ENCODE results near the gene MOB4.
"Not testable (repeated sequence)": the region's sequence is repeated elsewhere in the genome, so short reads cannot be mapped to it uniquely, and the experiment has no call there.

Gene MOB4

GRCh38 chr2:197515739-197516392, at the start of gene MOB4:
MOB4 (plus strand) TSS chr2:197516066; CDS start chr2:197516087, 21 bp downstream.
- in situ Hi-C loops (cut with HindIII; ENCODE audit: low pct_unique_long_range_greater_than_20kb, low sequenced_read_pairs) = no loop called here
- no peak for TF ChIP-seq JUND (IDR thresholded peaks at IDR 0.05; ENCODE audit: low read depth)
- peak; percentile 62 to 93 for DNase-seq (ENCODE audit: low read depth in 1 of 2, low spot score in 1 of 2)

GRCh38 chr2:197472166-197472565, 43.7 kb upstream of the MOB4 start:
- no peak for TF ChIP-seq JUND (IDR thresholded peaks at IDR 0.05; ENCODE audit: low read depth)
- in situ Hi-C loops (cut with HindIII; ENCODE audit: low pct_unique_long_range_greater_than_20kb, low sequenced_read_pairs) = no loop called here
- no peak for DNase-seq (ENCODE audit: low read depth in 1 of 2, low spot score in 1 of 2)

DNA sequence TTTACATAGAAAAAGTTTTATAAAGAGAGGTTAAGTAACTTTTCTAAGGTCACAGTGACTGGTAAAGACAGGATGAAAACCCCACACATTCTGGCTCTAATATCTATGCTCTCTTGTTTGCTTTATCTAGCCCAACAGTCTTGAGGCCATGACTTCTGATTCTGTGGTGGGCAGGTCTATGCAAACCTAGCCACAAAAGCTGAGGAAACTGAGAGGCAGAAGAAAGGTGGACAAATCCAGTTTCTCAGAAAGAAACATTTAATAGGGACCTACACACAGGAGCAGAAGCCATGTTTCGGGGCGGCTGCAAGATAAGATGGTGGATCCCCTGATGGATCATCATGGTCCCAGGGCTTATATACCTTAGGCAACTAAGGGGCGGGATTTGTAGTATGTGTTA, 38.1 kb upstream of the MOB4 start:
- no peak for TF ChIP-seq JUND (IDR thresholded peaks at IDR 0.05; ENCODE audit: low read depth)
- in situ Hi-C loops (cut with HindIII; ENCODE audit: low pct_unique_long_range_greater_than_20kb, low sequenced_read_pairs) = no loop called here
- no peak for DNase-seq (ENCODE audit: low read depth in 1 of 2, low spot score in 1 of 2)

DNA sequence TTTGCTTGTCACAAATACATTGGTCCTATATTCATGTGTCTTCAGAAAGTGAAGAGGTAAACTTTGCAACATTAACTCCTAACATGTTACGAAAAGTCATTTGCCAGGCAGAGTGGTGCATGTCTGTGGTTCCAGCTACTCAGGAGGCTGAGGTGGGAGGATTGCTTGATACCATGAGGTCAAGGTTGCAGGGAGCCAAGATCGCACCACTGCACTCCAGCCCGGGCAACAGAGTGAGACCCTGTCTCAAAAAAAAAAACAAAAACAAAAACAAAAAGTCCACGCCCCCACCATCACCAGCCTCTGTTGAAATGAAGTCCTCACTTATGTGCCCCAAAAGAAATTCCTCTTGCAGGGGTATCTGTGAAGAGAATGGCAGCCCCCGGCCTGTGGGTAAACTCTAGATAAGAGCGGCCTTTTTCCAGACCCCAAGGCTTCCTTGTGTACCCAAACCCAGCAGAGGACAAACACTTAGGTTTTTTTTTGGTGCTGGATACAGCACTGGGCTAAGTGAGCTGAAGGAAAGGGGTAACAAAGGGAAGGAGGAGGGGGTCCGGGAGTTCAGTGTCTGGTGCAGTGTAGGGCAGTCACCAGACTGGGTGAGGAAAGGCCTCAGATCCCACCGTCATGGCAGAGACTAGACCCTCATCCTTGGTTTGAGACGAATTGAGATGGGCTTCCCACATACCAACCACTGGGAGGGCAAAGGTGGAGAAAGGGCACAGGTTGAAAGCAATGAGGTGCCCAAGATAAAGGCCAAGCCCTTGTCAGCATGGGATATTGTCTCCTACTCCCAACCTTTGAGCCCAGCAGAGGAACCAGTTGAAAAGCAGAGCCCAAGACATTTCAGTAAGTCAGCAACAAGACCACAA, 35.5 kb upstream of the MOB4 start:
- no peak for TF ChIP-seq JUND (IDR thresholded peaks at IDR 0.05; ENCODE audit: low read depth)
- no peak for DNase-seq (ENCODE audit: low read depth in 1 of 2, low spot score in 1 of 2)
- in situ Hi-C loops (cut with HindIII; ENCODE audit: low pct_unique_long_range_greater_than_20kb, low sequenced_read_pairs) = no loop called here

GRCh38 chr2:197484248-197484647, 31.6 kb upstream of the MOB4 start:
- DNase-seq (ENCODE audit: low read depth in 1 of 2, low spot score in 1 of 2); in situ Hi-C loops (cut with HindIII; ENCODE audit: low pct_unique_long_range_greater_than_20kb, low sequenced_read_pairs): not testable (repeated sequence)

GRCh38 chr2:197486175-197486574, 29.7 kb upstream of the MOB4 start:
- DNase-seq (ENCODE audit: low read depth in 1 of 2, low spot score in 1 of 2) = no peak

GRCh38 chr2:197487385-197487784, 28.5 kb upstream of the MOB4 start:
- TF ChIP-seq JUND (IDR thresholded peaks at IDR 0.05; ENCODE audit: low read depth) = no peak
- no peak for DNase-seq (ENCODE audit: low read depth in 1 of 2, low spot score in 1 of 2)
- in situ Hi-C loops (cut with HindIII; ENCODE audit: low pct_unique_long_range_greater_than_20kb, low sequenced_read_pairs) = no loop called here

More at GRCh38 chr2:197486175-197486574, 29.7 kb upstream of the MOB4 start:
- no peak for TF ChIP-seq JUND (IDR thresholded peaks at IDR 0.05; ENCODE audit: low read depth)
- in situ Hi-C loops (cut with HindIII; ENCODE audit: low pct_unique_long_range_greater_than_20kb, low sequenced_read_pairs) = no loop called here

- no peak for TF ChIP-seq JUND (IDR thresholded peaks at IDR 0.05; ENCODE audit: low read depth)
- in situ Hi-C loops (cut with HindIII; ENCODE audit: low pct_unique_long_range_greater_than_20kb, low sequenced_read_pairs) = no loop called here
Measured at GRCh38 chr2:197495433-197496134, 20.3 kb upstream of the MOB4 start.

DNA sequence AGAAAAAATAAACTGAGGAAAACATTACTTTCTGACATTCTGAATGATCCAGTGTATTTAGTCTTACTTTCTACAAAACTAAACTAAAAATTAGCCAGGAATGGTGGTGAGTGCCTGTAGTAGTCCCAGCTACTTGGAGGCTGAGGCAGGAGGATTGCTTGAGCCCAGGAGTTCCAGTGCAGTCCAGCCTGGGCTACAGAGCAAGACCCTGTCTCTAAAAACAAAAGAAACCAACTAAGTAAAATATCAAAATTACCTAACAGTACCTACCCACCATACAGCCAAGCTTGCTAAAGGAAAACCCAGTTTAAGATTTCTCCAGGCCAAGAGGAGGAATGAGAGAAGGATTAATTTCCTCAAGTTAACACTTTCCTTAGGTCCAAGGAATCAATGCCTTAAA, 19.2 kb upstream of the MOB4 start:
- in situ Hi-C loops (cut with HindIII; ENCODE audit: low pct_unique_long_range_greater_than_20kb, low sequenced_read_pairs) = no loop called here
- no peak for TF ChIP-seq JUND (IDR thresholded peaks at IDR 0.05; ENCODE audit: low read depth)
- DNase-seq (ENCODE audit: low read depth in 1 of 2, low spot score in 1 of 2) = no peak

More at GRCh38 chr2:197495433-197496134, 20.3 kb upstream of the MOB4 start:
- no peak for DNase-seq (ENCODE audit: low read depth in 1 of 2, low spot score in 1 of 2)

- TF ChIP-seq JUND (IDR thresholded peaks at IDR 0.05; ENCODE audit: low read depth) = no peak
- DNase-seq (ENCODE audit: low read depth in 1 of 2, low spot score in 1 of 2) = no peak
- in situ Hi-C loops (cut with HindIII; ENCODE audit: low pct_unique_long_range_greater_than_20kb, low sequenced_read_pairs) = no loop called here
Measured at GRCh38 chr2:197497326-197497725, 18.5 kb upstream of the MOB4 start.

- no peak for TF ChIP-seq JUND (IDR thresholded peaks at IDR 0.05; ENCODE audit: low read depth)
- no peak for DNase-seq (ENCODE audit: low read depth in 1 of 2, low spot score in 1 of 2)
- in situ Hi-C loops (cut with HindIII; ENCODE audit: low pct_unique_long_range_greater_than_20kb, low sequenced_read_pairs) = no loop called here
Measured at GRCh38 chr2:197498235-197498936, 17.5 kb upstream of the MOB4 start.

GRCh38 chr2:197498937-197499593, 16.8 kb upstream of the MOB4 start:
- no peak for TF ChIP-seq JUND (IDR thresholded peaks at IDR 0.05; ENCODE audit: low read depth)
- in situ Hi-C loops (cut with HindIII; ENCODE audit: low pct_unique_long_range_greater_than_20kb, low sequenced_read_pairs) = no loop called here
- DNase-seq (ENCODE audit: low read depth in 1 of 2, low spot score in 1 of 2) = peak in 1 of 2 experiments; percentile 42
